OCI-M1 (cell line): Measurements from ENCODE around the gene PRF1.
"Not testable (repeated sequence)": the region's sequence is repeated elsewhere in the genome, so short reads cannot be mapped to it uniquely, and the experiment has no call there.

Experiments
- DNase-seq: peaks from one replicate; lab custom pipeline; 2025; lab: John Stamatoyannopoulos, UW

PRF1 gene

DNA sequence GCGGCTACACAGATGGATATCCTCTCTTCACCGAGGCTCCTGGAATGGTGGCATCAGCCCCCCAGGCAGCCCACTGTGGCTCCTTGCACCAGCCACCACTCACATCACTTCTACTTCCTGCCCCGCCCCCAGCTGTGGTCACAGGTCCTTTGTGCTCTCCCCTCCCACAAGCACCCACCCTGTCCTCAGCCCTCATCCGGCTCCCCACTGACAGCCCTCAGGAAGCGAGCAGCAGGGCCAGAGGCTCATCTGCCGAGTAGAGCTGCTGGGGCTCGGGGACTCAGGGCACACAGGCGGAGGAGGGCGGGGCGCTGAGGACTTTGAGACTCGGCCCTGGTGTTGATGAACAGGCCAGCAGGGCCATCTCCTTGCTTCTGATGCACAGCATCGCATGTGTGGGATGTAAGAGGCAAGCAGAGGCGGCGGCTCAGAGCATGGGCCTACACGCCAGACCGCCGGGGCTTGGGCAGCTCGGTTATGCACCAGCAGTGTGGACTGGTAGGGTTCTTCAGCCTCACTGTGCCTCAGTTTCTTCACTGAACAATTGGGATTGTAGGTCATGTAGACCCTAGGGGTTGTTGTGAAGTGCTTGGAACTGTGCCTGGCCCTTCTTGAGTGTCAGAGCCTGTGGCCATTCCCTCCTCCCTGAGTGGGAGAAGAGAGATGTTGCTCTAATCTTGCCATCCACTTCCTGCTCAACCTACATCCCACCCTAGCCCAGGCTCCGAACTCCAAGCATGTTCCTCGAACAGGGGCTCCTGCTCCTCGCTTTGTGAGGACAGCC, at the start of gene PRF1:
PRF1 (minus strand) TSS at position 77 of the 784 bp plus-strand sequence. CDS start 1,839 bp downstream, outside the sequence.
- DNase-seq, result no peak

DNA sequence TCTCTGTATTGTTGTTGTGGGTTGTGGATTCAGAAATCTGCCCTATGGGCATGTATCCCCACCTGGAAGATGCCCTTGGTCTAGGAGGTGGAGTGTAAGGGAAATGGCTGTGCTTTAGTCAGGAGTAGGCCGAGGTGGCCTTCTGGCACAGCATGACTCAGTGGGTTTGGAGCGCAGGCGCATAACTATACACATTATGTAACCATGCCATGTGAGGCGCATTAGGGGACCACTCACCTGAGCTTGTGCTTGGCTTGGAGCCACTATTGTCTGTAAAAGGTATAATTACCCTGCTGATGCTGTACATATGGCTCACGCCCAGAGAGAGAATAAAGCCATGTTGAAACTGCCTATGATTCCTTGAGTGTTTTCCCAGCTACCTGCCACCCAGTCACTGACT, 49.1 kb upstream of the PRF1 start:
- peak; percentile 60 for DNase-seq

DNA sequence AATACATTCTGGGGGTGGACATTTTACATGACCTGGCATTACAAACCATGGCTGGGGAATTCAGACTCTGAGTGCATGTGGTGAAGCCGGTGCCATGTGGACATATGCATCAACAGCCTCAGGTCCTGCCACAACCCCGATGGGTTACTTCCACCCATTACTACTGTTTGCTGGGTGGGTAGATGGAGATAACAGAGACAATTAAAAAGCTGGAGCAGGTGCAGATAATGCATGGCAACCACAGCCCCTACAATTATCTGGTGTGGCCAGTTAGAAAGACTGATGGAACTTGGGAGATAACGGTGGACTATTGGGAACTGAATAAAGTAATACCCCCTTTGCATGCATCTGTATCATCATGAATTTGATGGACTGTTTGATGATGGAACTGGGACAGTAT, 48.2 kb upstream of the PRF1 start:
- DNase-seq, result no peak

DNA sequence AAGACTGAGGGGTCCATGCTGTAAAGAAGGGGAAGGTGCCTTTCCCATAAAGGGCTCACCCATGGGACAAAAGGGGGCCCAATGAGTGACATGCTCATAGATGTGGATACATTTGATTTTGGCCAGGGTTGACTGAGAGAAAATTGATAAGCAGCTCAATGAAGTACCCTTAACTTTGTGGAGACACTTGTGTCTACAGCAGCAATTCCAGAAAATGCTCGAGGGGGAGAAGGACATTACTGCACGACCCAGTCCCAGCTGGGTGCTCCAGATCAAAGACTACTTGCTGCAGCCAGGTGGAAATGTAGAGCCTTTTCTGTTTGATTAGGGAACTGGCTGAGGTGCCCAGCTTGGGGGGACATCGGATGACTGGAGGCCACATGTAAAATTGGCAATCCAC, 47.6 kb upstream of the PRF1 start:
- DNase-seq, result no peak

DNA sequence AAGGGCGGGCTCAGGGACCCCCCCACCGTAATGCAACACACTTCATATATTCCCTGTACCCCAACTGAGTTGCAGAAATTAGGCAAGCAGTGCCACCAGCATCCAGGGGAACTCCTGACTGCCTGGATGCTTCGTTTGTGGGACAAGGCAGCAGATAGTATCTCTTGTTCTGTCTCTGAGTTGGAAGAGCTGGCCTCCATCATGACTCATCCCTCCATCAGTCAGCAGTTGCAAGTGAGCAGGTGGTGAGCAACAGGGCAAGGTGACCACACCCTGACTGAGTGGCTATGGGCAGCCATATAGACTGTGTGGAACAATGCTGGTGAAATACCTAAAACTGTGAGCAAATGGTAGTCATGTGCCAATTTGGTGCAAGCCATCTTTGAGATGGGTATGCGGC, 47.0 kb upstream of the PRF1 start:
- DNase-seq, result no peak

DNA sequence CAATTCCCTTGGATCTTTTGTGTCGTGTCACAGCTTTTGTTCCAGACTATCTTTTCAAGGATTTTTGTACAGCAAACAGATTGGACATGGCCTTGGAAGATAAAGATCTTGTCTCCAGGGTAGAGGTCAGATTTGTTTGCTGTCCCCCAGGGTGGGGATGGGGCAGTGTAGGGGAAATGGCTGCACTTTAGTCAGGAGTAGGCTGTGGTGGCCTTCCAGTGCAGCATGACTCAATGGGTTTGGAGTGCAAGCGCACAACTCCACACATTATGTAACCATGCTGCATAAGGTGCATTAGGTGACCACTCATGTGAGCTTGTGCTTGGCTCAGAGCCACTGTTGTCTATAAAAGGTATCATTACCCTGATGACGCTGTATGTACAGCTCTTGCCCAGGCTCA, 45.9 kb upstream of the PRF1 start:
- peak; percentile 52 for DNase-seq

DNA sequence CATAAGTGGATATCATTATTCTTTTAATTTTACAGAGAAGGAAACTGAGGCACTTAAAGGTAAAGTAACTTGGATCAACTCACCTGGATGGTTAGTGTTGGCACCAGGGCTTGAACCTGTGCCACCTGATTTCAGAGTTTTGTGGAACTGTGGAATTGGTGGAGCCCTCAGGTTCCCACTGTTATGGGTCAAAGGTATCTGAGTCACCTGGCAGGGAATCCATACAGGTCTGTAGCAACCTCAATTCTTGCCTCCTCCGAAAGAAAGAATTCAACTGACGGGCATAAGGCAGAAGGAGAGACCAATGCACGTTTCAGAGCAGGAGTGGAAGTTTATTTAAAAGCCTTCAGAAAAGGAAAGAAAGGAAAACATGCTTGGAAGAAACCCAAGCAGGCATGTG, 44.5 kb upstream of the PRF1 start:
- no peak for DNase-seq

DNA sequence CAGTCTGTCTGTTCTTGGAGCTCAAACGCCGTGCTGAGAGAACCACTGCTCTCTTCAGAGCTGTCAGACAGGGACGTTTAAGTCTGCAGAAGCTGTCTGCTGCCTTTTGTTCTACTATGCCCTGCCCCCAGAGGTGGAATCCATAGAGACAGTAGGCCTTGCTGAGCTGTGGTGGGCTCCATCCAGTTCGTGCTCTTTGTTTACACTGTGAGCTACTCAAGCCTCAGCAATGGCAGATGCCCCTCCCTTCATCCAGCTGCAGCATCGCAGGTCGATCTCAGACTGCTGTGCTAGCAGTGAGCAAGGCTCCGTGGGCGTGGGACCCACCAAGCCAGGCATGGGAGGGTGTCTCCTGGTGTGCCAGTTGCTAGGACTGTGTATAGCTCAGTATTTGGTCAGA, 42.4 kb upstream of the PRF1 start:
- DNase-seq, result not testable (repeated sequence)

DNA sequence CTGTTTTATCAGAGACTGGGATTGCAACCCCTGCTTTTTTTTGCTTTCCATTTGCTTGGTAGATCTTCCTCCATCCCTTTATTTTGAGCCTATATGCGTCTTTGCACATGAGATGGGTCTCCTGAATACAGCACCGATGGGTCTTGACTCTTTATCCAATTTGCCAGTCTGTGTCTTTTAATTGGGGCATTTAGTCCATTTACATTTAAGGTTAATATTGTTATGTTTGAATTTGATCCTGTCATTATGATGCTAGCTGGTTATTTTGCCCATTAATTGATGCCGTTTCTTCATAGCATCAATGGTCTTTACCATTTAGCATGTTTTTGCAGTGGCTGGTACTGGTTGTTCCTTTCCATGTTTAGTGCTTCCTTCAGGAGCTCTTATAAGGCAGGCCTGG, 40.7 kb upstream of the PRF1 start:
- DNase-seq, result not testable (repeated sequence)

DNA sequence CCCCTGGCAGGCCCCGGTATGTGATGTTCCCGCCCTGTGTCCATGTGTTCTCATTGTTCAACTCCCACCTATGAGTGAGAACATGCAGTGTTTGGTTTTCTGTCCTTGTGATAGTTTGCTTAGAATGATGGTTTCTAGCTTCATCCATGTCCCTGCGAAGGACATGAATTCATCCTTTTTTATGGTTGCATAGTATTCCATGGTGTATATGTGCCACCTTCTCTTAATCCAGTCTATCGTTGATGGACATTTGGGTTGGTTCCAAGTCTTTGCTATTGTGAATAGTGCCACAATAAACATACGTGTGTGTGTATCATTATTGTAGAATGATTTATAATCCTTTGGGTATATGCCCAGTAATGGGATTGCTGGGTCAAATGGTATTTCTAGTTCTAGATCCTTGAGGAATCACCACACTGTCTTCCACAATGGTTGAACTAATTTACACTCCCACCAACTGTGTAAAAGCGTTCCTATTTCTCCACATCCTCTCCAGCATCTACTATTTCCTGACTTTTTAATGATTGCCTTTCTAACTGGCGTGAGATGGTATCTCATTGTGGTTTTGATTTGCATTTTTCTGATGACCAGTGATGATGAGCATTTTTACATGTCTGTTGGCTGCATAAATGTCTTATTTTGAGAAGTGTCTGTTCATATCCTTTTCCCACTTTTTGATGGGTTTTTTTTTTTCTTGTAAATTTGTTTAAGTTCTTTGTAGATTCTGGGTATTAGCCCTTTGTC, 37.3 kb upstream of the PRF1 start:
- not testable (repeated sequence) for DNase-seq

DNA sequence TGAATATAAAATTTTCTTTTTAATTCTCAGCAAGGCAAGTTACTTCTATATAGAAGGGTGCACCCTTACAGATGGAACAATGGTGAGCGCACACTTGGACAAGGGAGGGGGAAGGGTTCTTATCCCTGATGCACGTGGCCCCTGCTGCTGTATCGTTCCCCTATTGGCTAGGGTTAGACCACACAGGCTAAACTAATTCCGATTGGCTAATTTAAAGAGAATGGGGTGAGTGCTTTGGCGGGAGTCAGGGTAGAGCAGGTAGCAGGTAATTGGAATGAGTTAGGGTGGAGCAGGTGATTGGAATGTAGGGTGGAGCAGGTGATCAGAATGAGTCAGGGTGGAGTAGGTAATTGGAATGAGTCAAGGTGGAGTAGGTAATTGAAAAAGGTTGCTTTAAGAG, 32.0 kb upstream of the PRF1 start:
- not testable (repeated sequence) for DNase-seq

DNA sequence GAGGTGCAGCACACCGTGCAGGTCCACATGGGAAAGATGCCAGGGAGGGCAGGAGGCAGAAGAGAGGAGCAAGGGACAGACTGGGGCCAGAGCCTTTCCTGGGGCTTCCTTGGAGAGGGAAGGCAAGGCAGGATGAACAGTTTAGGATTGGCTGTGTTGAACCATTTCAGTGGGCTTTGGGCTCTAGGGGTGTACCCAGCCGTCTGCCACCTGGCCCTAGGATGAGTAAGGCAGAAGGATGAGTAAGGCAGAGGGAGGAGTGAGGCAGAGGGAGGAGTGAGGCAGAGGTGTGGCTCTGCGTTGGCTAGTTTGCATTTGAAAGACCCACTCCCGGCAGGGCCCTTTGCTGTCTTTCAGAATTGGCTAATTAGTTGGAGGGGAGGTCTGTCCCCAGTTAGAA, 31.5 kb upstream of the PRF1 start:
- DNase-seq, result no peak

DNA sequence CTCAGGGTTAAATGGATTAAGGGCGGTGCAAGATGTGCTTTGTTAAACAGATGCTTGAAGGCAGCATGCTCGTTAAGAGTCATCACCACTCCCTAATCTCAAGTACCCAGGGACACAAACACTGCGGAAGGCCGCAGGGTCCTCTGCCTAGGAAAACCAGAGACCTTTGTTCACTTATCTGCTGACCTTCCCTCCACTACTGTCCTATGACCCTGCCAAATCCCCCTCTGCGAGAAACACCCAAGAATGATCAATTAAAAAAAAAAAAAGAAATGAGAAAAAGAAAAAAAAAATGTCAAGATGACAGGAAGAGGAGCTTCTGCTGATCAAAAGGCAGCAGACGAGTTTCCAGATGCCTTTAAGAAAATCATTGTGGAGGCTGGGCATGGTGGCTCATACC, 29.2 kb upstream of the PRF1 start:
- DNase-seq, result not testable (repeated sequence)

DNA sequence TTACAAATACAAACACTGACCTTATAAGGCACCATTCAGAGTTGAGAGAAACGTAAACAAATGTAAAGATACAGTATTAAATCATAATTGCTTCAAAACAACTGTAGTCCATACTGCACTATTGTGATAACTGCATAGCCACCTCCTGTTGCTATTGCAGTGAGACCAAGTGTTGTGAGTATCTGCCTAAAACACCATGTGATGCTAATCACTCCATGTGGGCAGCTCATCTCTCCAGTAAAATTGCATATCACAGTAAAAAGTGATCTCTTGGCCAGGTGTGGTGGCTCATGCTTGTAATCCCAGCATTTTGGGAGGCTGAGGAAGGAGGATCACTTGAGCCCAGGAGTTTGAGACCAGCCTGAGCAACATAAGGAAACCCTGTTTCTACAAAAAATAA, 26.8 kb upstream of the PRF1 start:
- DNase-seq, result no peak

DNA sequence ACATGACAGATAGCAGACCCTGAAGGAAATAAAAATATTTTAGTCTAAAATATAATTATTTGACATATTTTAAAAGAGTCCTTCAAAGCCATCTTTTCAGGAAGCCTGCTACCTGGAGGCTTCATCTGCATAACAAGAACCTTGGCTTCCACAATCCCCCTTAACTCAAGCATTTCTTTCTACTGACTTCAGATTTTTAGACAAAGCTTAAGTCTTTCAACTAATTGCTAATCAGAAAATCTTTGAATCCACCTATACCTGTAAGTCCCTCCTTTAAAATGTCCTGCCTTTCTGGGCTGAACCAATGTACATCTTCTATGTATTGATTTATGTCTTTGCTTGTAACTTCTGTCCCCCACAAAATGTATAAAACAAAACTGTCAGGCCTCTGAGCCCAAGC, 23.5 kb upstream of the PRF1 start:
- no peak for DNase-seq

DNA sequence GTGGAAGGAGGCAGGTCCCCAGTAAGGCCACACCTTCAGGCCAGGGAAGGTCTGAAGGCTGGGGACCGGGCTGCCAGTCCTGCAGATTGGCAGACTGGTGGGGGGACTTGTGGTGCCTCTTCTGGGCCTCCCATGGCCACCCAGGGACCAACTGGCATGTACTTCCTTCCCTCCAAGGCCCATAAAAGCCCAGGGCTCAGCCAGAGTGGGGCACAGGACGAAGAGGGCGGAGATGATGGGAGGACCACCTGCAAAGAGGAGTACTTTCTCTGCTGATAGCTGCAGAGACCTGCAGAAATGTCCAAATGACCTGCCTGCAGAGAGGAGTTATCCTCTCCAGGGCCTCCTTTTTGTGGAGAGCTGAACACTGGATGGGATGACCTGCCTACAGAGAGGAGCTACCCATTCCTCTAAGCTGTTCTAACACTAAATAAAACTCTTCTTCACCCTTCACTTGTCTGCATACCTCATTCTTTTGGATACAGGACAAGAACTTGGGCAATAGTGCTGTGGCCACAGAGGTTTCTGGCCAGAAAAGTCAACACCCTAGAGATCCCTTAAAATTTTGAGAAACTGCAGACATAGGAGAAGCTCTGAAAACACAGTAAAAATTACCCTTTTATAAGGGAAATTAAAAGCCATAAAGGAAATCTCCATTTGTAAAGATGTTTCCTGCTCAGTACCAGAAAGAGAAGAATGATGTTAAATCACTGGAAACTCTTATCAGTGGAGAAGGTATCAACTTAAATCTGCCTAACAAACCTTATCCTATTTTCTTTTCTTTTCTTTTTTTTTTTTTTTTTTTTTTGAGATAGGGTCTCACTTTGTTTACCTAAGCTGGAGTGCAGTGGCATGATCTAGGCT, 20.7 kb upstream of the PRF1 start:
- no peak for DNase-seq

DNA sequence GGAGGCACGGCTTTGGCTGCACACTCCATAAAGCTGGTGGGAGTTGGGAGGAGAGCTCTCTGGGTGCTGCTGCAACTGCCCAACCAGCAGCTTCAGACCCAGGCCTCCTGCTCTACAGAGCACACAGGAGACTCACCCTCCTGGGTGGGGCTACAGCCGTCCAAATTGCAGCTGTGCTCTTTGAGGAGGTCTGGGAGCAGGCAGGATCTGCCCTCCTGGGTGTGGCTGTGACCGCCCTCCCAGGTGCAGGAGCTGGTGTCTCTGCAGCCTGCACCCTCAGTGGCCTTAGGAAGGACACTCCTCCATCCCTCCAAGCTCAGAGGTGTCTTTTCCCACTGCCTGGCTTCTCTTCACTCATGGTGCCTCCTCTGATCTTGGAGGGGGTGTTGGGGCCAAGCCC, 20.0 kb upstream of the PRF1 start:
- no peak for DNase-seq

DNA sequence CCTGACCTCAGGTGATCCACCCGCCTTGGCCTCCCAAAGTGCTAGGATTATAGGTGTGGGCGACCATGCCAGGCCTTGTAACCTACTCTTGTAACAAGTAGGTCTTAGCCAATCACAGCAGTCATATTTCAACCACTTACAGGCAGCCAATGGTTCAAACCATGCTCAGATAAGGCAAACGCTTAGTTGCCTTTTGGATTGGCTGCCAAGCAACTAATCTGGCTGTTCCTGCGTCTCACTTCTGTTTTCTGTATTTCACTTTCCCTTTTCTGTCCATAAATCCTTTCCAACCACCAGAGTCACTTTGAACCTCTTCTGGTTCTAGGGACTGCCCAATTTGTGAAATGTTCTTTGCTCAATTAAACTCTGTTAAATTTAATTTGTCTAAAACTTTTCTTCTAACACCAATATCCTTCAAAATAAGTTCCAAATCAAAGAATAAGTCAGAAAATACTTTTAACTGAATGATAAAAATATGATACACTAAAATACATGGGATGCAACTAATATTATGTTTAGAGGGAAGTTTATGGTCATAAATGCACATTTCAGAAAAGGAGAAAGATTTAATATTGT, 19.1 kb upstream of the PRF1 start:
- peak; percentile 71 for DNase-seq

DNA sequence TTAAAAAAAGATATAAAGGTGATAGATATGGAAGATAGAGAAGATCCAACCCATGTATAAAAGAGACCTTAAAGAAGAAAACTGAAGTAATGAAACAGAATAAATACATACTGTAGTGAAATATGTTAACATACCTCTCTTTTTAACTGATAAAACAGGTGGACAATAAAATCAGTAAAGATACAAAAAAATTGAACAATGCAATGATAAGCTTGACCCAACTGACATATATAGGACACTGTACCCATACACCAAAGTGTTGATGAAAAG, 17.4 kb upstream of the PRF1 start:
- DNase-seq, result peak; percentile 42

DNA sequence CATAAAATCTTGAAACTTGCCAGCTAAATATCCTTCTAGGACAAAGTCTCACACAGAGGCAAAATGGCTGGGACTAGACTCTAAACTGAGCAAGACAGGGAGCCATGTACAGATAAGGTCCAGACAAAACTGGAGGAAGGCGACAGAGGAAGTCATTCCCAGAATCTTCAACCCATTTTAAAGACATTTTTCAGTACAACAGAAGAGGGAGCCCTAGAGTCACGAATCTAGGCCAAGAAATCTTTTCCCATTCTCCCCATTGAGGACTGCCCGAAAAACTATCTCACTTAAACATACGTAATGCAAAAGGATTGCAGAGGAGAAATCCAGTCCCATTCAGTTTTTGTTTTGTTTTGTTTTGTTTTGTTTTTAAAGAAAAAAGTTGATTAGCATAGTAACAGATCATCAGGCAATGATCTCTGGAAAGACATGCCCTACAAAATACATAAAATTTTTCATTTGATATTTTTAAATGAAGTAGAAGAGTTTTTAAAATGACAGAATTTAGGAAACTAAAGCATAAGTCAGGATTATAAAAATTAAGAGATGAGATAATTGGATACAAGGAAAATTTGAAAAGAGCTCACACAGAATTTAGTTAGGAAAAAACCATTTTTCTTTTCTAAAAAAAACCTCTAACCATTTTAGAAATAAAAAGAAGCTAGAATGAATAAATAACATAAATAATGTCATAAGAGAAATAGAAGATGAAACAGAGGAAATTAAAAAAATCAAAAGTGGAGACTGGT, 16.9 kb upstream of the PRF1 start:
- DNase-seq, result peak; percentile 89

DNA sequence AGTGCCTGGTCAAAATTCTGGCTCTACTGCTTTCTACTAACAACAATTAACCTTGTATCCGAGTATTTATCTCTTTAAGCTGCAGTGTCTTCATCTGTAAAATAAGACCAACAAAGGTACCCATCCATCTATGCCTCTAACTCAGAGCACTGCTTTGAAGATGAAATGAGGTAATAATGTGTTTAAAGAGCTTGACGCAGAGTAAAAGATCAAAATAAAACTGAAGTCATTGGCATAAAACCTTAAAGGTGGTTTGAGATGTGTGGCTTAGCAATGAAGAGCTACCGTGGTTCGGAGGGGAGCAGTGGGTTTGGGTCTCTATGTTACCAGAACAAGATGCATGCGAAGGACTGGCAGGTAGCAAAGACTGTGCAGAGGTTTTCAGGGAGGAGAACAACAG, 16.1 kb upstream of the PRF1 start:
- no peak for DNase-seq
